PC-3 (cell line): ENCODE data around the gene CAMTA1. TPM values are rescaled to one million over a fixed set of nuclear protein-coding genes. Genes with fewer than 3 reads are reported as not detected.

Source experiments
- ATAC-seq: fragments of 200-7000 bp; cut with Tn5 transposase; 2 replicates; pipeline ENCODE4 v1.9.1; 2020; ENCODE audit warnings: mild to moderate bottlenecking, moderate library complexity
- BruUV-seq: library from RNA; stranded (reverse); fragments of 400-500 nt; replicated peaks from 2 replicates; lab custom pipeline; 2021; lab: Mats Ljungman, UMichigan
- CTCF ChIA-PET: fragments of 300-600 bp; sonication (Branson Sonifier 250); formaldehyde crosslinking; loops from one replicate; lab custom pipeline; 2022; ENCODE audit warnings: antibody characterized with exemption; lab: Charles Lee
- POLR2A ChIA-PET: fragments of 300-600 bp; sonication (Branson Sonifier 250); formaldehyde crosslinking; loops from one replicate; lab custom pipeline; 2022; ENCODE audit warnings: antibody characterized with exemption; ENCODE audit not compliant: unreplicated experiment; lab: Charles Lee
- DNase-seq: peaks from one replicate; pipeline ENCODE4 v3.0.0-alpha.2; 2015
- H2AFZ ChIP-seq: fragments of 300-600 bp; sonication (generic); 2 replicates; pipeline ENCODE4 v1.6.0; 2016; ENCODE audit warnings: antibody characterized with exemption, low read length
- H3F3A ChIP-seq: fragments of 300-600 bp; sonication (generic); one replicate; pipeline ENCODE4 v1.6.0; 2017; ENCODE audit warnings: antibody characterized with exemption, low read length, control low read depth, mild to moderate bottlenecking; ENCODE audit not compliant: unreplicated experiment
- H3K27ac ChIP-seq: fragments of 300-600 bp; sonication (generic); 2 replicates; pipeline ENCODE4 v1.5.1; 2016; ENCODE audit warnings: mild to moderate bottlenecking, low read length
- H3K27me3 ChIP-seq: fragments of 300-600 bp; sonication (generic); 2 replicates; pipeline ENCODE4 v1.6.1; 2016; ENCODE audit warnings: low read length, mixed read lengths
- H3K36me3 ChIP-seq: fragments of 300-600 bp; sonication (generic); 2 replicates; pipeline ENCODE4 v1.6.1; 2016; ENCODE audit warnings: low read depth, mixed run types, low read length, mixed read lengths
- H3K4me1 ChIP-seq: fragments of 300-600 bp; sonication (generic); 2 replicates; pipeline ENCODE4 v1.5.1; 2016; ENCODE audit warnings: low read length; ENCODE audit not compliant: insufficient read depth
- H3K4me2 ChIP-seq: fragments of 300-600 bp; sonication (generic); 2 replicates; pipeline ENCODE4 v1.6.0; 2016; ENCODE audit warnings: low read length
- H3K4me3 ChIP-seq: fragments of 300-600 bp; sonication (generic); 2 replicates; pipeline ENCODE4 v1.5.1; 2016; ENCODE audit warnings: mild to moderate bottlenecking, low read length, mixed read lengths
- H3K79me2 ChIP-seq: fragments of 300-600 bp; sonication (generic); 2 replicates; pipeline ENCODE4 v1.6.1; 2017; ENCODE audit warnings: low read length, mixed read lengths
- H3K9ac ChIP-seq: fragments of 300-600 bp; sonication (generic); 2 replicates; pipeline ENCODE4 v1.6.0; 2016; ENCODE audit warnings: mild to moderate bottlenecking, low read length
- H3K9me2 ChIP-seq: fragments of 300-600 bp; sonication (generic); replicated peaks from 2 replicates; pipeline ENCODE4 v1.6.1; 2016; ENCODE audit warnings: mixed run types, low read length, mixed read lengths
- H3K9me3 ChIP-seq: fragments of 300-600 bp; sonication (generic); 2 replicates; pipeline ENCODE4 v1.6.1; 2016; ENCODE audit warnings: low read length, mixed read lengths
- H4K20me1 ChIP-seq: fragments of 300-600 bp; sonication (generic); 2 replicates; pipeline ENCODE4 v1.6.1; 2016; ENCODE audit warnings: low read length, mixed read lengths
- EZH2 ChIP-seq: fragments of 300-600 bp; sonication (generic); IDR thresholded peaks from one replicate; pipeline ENCODE4 v1.6.1; 2017; ENCODE audit warnings: antibody characterized with exemption, mild to moderate bottlenecking, low read length; ENCODE audit not compliant: unreplicated experiment
- EZH2phosphoT487 ChIP-seq: fragments of 300-600 bp; sonication (generic); IDR thresholded peaks from 2 replicates; pipeline ENCODE4 v1.6.1; 2018; ENCODE audit warnings: mild to moderate bottlenecking, antibody characterized with exemption, low read length, borderline replicate concordance
- intact Hi-C: fragments of 100-400 bp; cut with micrococcal nuclease; formaldehyde crosslinking; loops from 2 replicates; pipeline ENCODE4 v1.9.0; 2023
- total RNA-seq: library from RNA; depleted of rRNA; stranded (reverse); fragments of >200 nt; gene quantifications from 2 replicates; pipeline ENCODE4 v1.2.3, GENCODE V29; 2014
- TF ChIP-seq, protein P1 (sequence below): fragments of 300-600 bp; sonication (generic); conservative IDR thresholded peaks from 2 replicates; pipeline ENCODE4 v1.5.1; 2017; ENCODE audit warnings: antibody characterized with exemption, low read depth, mild to moderate bottlenecking, low read length

The CAMTA1 gene
- total RNA-seq, 1 experiment from 2014 or later: 40.8 TPM

DNA sequence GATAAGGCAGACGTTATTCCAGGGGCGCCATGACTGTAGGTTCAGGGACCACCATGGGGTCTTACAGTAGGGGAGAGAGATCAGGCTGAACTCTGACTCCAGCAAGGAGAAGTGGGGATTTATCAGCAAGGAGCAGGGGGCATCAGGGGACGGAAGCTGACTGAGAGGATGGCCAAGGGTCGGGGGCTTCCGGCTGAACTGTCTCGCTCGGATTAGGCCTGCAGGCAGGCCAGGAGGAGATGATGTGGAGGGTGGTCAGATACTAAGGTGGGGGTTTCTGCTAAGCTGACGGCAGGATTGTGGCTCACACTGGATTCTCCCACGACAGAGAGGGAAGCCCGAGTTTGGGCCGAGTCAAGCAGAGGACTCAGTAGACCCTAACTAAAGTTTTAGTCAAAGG, 798.9 kb downstream of the CAMTA1 start:
- intact Hi-C loops: no loop called here
- ChIA-PET POLR2A (no interaction called here), CTCF (no interaction called here)
- no peaks in the 10 kb centered on the region for H3K36me3 ChIP-seq
- ATAC-seq (no peak), DNase-seq (no peak)
- no peak overlapping the region for H3K27ac ChIP-seq
- no peaks in the 10 kb centered on the region for H3K9me2 ChIP-seq
- H3K79me2 ChIP-seq: no peaks in the 10 kb centered on the region
- no peaks in the 10 kb centered on the region for H3K9me3 ChIP-seq
- H4K20me1 ChIP-seq: no peaks in the 10 kb centered on the region
- H3K4me1 ChIP-seq: no peaks in the 10 kb centered on the region
- no peak overlapping the region for H3K4me2 ChIP-seq
- peaks cover 45% of the 10 kb centered on the region for H3K27me3 ChIP-seq
- H3K4me3 ChIP-seq: no peak overlapping the region
- TF ChIP-seq, protein P1, sequence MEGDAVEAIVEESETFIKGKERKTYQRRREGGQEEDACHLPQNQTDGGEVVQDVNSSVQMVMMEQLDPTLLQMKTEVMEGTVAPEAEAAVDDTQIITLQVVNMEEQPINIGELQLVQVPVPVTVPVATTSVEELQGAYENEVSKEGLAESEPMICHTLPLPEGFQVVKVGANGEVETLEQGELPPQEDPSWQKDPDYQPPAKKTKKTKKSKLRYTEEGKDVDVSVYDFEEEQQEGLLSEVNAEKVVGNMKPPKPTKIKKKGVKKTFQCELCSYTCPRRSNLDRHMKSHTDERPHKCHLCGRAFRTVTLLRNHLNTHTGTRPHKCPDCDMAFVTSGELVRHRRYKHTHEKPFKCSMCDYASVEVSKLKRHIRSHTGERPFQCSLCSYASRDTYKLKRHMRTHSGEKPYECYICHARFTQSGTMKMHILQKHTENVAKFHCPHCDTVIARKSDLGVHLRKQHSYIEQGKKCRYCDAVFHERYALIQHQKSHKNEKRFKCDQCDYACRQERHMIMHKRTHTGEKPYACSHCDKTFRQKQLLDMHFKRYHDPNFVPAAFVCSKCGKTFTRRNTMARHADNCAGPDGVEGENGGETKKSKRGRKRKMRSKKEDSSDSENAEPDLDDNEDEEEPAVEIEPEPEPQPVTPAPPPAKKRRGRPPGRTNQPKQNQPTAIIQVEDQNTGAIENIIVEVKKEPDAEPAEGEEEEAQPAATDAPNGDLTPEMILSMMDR: no peak
- TF ChIP-seq EZH2phosphoT487: no peak
- no peak for TF ChIP-seq EZH2
- no TSS peak for BruUV-seq
- H2AFZ ChIP-seq: no peak overlapping the region
- no peak overlapping the region for H3K9ac ChIP-seq
- H3F3A ChIP-seq: no peaks in the 10 kb centered on the region

DNA sequence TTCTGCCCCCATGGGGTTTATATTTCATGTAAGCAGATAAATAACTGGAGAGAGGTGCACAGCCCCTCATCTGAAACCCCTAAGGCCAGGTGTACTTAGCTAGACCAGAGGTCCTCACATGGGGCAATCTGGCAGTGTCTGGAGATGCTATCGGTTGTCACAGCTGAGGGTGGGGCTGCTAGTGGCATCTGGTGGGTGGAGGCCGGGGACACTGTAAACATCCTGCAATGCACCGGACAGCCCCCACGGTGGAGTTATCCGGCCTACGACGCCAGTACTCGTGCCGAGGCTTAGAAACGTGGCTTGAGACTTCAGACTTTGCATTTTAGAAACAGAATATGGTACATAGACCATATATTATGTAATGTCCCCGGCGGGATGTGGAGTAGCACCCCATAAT, 799.4 kb downstream of the CAMTA1 start:
- Histone ChIP-seq H4K20me1 (no peaks in the 10 kb centered on the region), H3F3A (no peaks in the 10 kb centered on the region), H3K36me3 (no peaks in the 10 kb centered on the region), H3K4me2 (no peak overlapping the region), H3K27ac (no peak overlapping the region), H3K79me2 (no peaks in the 10 kb centered on the region), H3K9me2 (no peaks in the 10 kb centered on the region), H2AFZ (no peak overlapping the region), H3K4me1 (no peaks in the 10 kb centered on the region), H3K9me3 (no peaks in the 10 kb centered on the region), H3K4me3 (no peak overlapping the region), H3K9ac (no peak overlapping the region), H3K27me3 (peaks cover 50% of the 10 kb centered on the region)
- BruUV-seq: no TSS peak
- CTCF ChIA-PET: no interaction called here
- ATAC-seq: no peak
- TF ChIP-seq EZH2phosphoT487 (no peak), EZH2 (no peak)
- TF ChIP-seq, protein P1: no peak
- DNase-seq: no peak
- intact Hi-C loops: no loop called here
- POLR2A ChIA-PET: no interaction called here

DNA sequence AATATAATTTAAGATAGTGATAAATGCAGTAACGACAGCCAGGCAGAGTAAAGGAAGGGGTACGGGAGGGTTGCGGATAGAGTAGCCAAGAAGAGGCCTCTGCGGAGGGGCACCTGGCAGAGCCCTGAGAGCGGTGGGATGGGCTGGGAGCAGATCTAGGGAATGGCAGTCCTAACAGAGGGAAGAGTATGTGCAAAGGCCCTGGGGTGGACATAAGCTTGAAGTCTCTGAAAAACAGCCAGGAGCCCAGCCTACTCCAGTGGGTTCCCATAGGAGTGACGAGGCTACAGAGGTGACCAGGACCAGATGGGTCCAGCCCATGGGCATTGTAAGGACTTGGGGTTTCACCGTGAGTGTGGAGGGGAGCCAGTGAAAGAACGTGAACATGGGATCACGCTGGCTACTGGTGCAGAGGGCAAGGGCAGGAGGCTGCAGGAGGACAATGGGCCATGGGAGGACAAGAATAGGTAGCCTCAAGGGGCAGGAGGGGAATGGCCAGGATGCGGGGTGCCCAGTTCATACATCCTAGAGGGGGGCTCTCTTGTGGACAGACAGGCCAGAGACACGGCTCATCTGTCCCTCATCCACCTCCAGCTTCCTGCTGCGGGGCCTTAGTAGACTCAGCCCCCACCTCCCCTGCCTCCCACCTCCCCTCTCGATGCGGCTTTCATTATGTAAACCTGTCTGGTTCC, 800.1 kb downstream of the CAMTA1 start:
- no peaks in the 10 kb centered on the region for H3F3A ChIP-seq
- H3K9me2 ChIP-seq: no peaks in the 10 kb centered on the region
- no TSS peak for BruUV-seq
- ChIA-PET CTCF (no interaction called here), POLR2A (no interaction called here)
- intact Hi-C loops: no loop called here
- DNase-seq (no peak), ATAC-seq (no peak)
- no peak overlapping the region for H3K4me2 ChIP-seq
- H3K9ac ChIP-seq: no peak overlapping the region
- H2AFZ ChIP-seq: no peak overlapping the region
- TF ChIP-seq EZH2phosphoT487 (no peak), EZH2 (no peak)
- TF ChIP-seq, protein P1: no peak
- no peaks in the 10 kb centered on the region for H3K4me1 ChIP-seq
- no peaks in the 10 kb centered on the region for H3K9me3 ChIP-seq
- no peak overlapping the region for H3K4me3 ChIP-seq
- H3K27me3 ChIP-seq: peaks cover 56% of the 10 kb centered on the region
- no peaks in the 10 kb centered on the region for H3K79me2 ChIP-seq
- no peaks in the 10 kb centered on the region for H4K20me1 ChIP-seq
- no peak overlapping the region for H3K27ac ChIP-seq
- H3K36me3 ChIP-seq: no peaks in the 10 kb centered on the region
